ENCODE results near the gene CDIPT. TPM values are rescaled to one million over a fixed set of nuclear protein-coding genes. Genes with fewer than 3 reads are reported as not detected.
"Not testable (repeated sequence)": the region's sequence is repeated elsewhere in the genome, so short reads cannot be mapped to it uniquely, and the experiment has no call there.

The CDIPT gene
- total RNA-seq, 1 experiment from 2014 or later = 57.1 TPM

- no peak overlapping the region for H3K4me3 Mint-ChIP-seq (ENCODE audit: unreplicated experiment)
- POLR2A ChIA-PET = no interaction called here
- no TSS peak for BruUV-seq (replicated peaks)
- CTCF ChIA-PET = no interaction called here
- no peaks in the 10 kb centered on the region for H3K27me3 Mint-ChIP-seq (ENCODE audit: insufficient read depth, unreplicated experiment)
- Histone ChIP-seq H3K4me3 (ENCODE audit: low read depth, low read length) (no peak overlapping the region), H3K9me3 (no peaks in the 10 kb centered on the region), H3K27me3 (replicated peaks; ENCODE audit: control insufficient read depth, insufficient read depth, low read length) (no peaks in the 10 kb centered on the region), H3K36me3 (ENCODE audit: control insufficient read depth, insufficient read depth, low read length) (no peaks in the 10 kb centered on the region), H3K4me1 (no peaks in the 10 kb centered on the region)
- DNase-seq = no peak
- H3K36me3 Mint-ChIP-seq (ENCODE audit: insufficient read depth, unreplicated experiment) = peaks cover 5% of the 10 kb centered on the region
- H3K27ac Mint-ChIP-seq (ENCODE audit: unreplicated experiment) = no peak overlapping the region
- no peaks in the 10 kb centered on the region for H3K4me1 Mint-ChIP-seq (ENCODE audit: low read depth, unreplicated experiment)
- TF ChIP-seq, protein P1, sequence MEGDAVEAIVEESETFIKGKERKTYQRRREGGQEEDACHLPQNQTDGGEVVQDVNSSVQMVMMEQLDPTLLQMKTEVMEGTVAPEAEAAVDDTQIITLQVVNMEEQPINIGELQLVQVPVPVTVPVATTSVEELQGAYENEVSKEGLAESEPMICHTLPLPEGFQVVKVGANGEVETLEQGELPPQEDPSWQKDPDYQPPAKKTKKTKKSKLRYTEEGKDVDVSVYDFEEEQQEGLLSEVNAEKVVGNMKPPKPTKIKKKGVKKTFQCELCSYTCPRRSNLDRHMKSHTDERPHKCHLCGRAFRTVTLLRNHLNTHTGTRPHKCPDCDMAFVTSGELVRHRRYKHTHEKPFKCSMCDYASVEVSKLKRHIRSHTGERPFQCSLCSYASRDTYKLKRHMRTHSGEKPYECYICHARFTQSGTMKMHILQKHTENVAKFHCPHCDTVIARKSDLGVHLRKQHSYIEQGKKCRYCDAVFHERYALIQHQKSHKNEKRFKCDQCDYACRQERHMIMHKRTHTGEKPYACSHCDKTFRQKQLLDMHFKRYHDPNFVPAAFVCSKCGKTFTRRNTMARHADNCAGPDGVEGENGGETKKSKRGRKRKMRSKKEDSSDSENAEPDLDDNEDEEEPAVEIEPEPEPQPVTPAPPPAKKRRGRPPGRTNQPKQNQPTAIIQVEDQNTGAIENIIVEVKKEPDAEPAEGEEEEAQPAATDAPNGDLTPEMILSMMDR (IDR thresholded peaks at IDR 0.05; ENCODE audit: insufficient read depth in 1 of 2, low read depth in 1 of 2, low read length in 1 of 2, severe bottlenecking in 1 of 2, unreplicated experiment in 1 of 2) = no peak
- intact Hi-C loops (cut with micrococcal nuclease; ENCODE audit: unreplicated experiment) = no loop called here
- H3K9me3 Mint-ChIP-seq (ENCODE audit: unreplicated experiment) = no peaks in the 10 kb centered on the region
Measured at GRCh38 chr16:29873319-29873718, 10.3 kb upstream of the CDIPT start.

DNA sequence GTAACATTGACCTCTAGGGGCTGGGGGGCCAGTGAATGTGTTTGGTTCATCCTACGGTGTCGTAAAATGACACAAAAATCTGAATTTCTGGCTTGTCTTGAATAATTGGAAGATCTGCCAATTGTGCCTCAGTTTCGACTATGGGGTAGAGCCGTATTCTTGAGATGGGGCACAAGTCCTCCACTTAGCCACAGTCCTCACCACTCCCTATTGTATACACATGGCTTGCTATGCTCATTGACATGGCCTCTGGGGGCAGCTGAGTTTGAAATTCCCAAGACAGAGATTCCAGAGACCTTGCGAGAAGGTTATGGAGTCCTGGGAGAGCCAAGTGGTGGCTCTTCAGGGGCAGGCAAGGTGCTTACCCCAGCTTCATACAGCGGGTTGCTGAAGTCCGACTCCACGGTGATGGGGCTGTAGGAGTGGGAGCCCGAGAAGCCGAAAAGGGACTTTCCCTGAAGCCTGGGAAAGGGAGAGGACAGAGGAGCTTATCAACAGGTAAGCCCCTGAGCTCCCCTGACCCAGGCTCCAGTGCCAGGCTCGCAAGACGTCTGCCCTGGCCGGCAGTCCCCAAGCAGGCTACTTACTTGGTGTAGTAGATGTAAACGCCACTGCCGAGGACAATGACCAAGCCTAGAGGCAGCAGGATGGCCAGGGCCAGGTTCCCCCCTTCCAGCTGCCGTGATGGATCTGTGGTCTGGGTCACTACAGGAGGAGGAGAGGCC, 9.0 kb upstream of the CDIPT start:
- H3K27ac Mint-ChIP-seq (ENCODE audit: unreplicated experiment) = no peak overlapping the region
- ChIA-PET CTCF (interaction anchor here (0.6 kb wide), 1 partner anchor 101 kb away, joined by 4 read pairs; no protein-coding TSS in a partner anchor), POLR2A (no interaction called here)
- Histone ChIP-seq H3K4me3 (ENCODE audit: low read depth, low read length) (no peak overlapping the region), H3K36me3 (ENCODE audit: control insufficient read depth, insufficient read depth, low read length) (no peaks in the 10 kb centered on the region), H3K4me1 (no peaks in the 10 kb centered on the region), H3K27me3 (replicated peaks; ENCODE audit: control insufficient read depth, insufficient read depth, low read length) (no peaks in the 10 kb centered on the region), H3K9me3 (no peaks in the 10 kb centered on the region)
- no peak overlapping the region for H3K4me3 Mint-ChIP-seq (ENCODE audit: unreplicated experiment)
- intact Hi-C loops (cut with micrococcal nuclease; ENCODE audit: unreplicated experiment) = no loop called here
- H3K9me3 Mint-ChIP-seq (ENCODE audit: unreplicated experiment) = no peaks in the 10 kb centered on the region
- H3K27me3 Mint-ChIP-seq (ENCODE audit: insufficient read depth, unreplicated experiment) = no peaks in the 10 kb centered on the region
- H3K36me3 Mint-ChIP-seq (ENCODE audit: insufficient read depth, unreplicated experiment) = no peaks in the 10 kb centered on the region
- no peak for DNase-seq
- H3K4me1 Mint-ChIP-seq (ENCODE audit: low read depth, unreplicated experiment) = no peaks in the 10 kb centered on the region
- BruUV-seq (replicated peaks) = no TSS peak
- TF ChIP-seq, protein P1 (IDR thresholded peaks at IDR 0.05; ENCODE audit: insufficient read depth in 1 of 2, low read depth in 1 of 2, low read length in 1 of 2, severe bottlenecking in 1 of 2, unreplicated experiment in 1 of 2) = no peak

- H3K4me1 Mint-ChIP-seq (ENCODE audit: low read depth, unreplicated experiment); H3K9me3 Mint-ChIP-seq (ENCODE audit: unreplicated experiment); H3K27me3 Mint-ChIP-seq (ENCODE audit: insufficient read depth, unreplicated experiment); BruUV-seq (replicated peaks); H3K4me3 Mint-ChIP-seq (ENCODE audit: unreplicated experiment); POLR2A ChIA-PET; H3K36me3 ChIP-seq (ENCODE audit: control insufficient read depth, insufficient read depth, low read length); H3K36me3 Mint-ChIP-seq (ENCODE audit: insufficient read depth, unreplicated experiment); H3K4me3 ChIP-seq (ENCODE audit: low read depth, low read length); H3K27me3 ChIP-seq (replicated peaks; ENCODE audit: control insufficient read depth, insufficient read depth, low read length); H3K27ac Mint-ChIP-seq (ENCODE audit: unreplicated experiment); H3K4me1 ChIP-seq; CTCF ChIA-PET; DNase-seq; H3K9me3 ChIP-seq: not testable (repeated sequence)
- intact Hi-C loops (cut with micrococcal nuclease; ENCODE audit: unreplicated experiment) = loop anchor here (10.0 kb wide), 1 partner anchor 106 kb away; the partner anchor contains the start of gene TAOK2
Measured at GRCh38 chr16:29869067-29869466, 6.0 kb upstream of the CDIPT start.
